NCI-H146 treated with DMSO at 0.1 percent for 48 hours (cell line): ENCODE measurements around the gene AOX1.
"Not testable (repeated sequence)": the region's sequence is repeated elsewhere in the genome, so short reads cannot be mapped to it uniquely, and the experiment has no call there.

Experiments
- DNase-seq: peaks from one replicate; lab custom pipeline; 2025; ENCODE audit not compliant: unreplicated experiment; lab: John Stamatoyannopoulos, UW

Gene AOX1

GRCh38 chr2:200585730-200586643 lies at the start of gene AOX1:
TSS of gene AOX1 (plus strand) at chr2:200586014. CDS start at chr2:200586109, 95 bp downstream.
- DNase-seq: no peak

DNA sequence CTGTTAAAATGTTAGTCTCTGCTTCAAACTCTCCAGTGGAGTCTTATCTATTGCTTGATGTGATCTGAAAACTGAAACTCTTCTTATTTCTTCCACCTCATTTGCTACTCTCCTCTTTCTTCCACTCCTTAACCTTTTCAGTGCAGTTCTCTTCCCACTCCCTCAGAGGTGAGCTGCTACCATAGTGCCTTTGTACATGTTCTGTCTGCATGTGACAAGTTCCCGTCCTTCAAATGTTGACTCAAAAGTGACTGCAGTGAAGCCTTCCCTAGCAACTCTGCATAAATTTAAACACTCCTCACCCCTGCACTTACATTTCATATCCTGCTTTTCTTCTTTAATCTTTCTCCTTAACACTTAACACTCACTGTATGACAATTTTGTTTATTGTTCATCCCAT lies 47.7 kb upstream of the AOX1 start:
- DNase-seq: no peak

DNA sequence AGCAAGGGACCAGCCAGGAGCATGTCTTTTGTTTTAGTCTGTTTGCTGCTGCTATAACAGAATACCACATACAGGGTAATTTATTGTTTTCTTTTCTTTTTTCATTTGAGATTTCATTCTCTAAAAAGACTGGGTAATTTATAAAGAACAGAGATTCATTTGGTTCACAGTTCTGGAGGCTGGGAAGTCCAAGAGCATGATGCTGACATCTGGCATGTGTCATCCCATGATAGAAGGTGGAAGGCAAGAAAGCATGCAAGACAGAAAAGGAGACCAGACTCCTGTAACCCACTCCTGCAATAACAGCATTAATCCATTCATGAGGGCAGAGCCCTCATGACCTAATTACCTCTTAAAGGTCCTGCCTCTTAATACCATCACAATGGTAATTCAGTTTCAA lies 45.0 kb upstream of the AOX1 start:
- no peak for DNase-seq

GRCh38 chr2:200566596-200566995 lies 19.2 kb upstream of the AOX1 start:
- DNase-seq: not testable (repeated sequence)

- DNase-seq: no peak
Measured at GRCh38 chr2:200567932-200568331, 17.9 kb upstream of the AOX1 start.

- no peak for DNase-seq
Measured at GRCh38 chr2:200575957-200576356, 9.9 kb upstream of the AOX1 start.

DNA sequence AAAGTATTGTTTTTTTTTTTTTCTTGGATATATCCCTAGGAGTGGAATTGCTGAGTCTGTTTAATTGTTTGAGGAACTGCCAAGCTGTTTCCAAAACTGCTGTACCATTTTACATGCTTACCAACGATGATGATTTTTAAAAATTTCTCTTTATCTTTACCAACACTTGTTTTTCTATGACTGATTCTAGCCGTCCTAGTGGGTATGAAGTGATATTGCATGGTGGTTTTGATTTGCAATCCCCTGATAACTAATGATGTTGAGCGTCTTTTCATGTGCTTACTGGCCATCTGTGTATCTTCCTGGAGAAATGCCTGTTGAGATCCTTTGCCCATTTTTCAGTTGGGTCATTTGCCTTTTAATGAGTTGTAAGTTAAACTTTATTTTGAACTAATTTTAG lies 8.8 kb upstream of the AOX1 start:
- no peak for DNase-seq

DNA sequence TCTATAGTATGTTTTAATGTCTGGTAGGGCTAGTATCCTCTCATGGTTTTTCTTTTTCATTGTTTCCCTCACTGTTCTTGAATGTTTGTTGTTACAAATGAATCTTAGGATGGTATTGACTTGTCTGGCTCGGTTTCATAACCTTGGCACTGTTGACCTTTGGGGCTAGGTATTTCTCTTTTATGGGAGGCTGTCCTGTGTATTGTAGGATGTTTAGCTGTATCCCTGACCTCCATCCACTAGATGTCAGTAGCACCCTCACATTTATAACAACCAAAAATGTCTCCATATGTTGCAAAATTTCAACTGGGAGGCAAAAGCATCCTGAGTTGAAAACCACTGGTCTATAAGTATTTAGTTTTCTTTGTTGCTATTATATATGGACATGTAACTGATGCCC lies 7.0 kb upstream of the AOX1 start:
- DNase-seq: no peak

- DNase-seq: no peak
Measured at GRCh38 chr2:200584639-200585038, 1.2 kb upstream of the AOX1 start.

- DNase-seq: no peak
Measured at GRCh38 chr2:200585340-200585729, 479 bp upstream of the AOX1 start.

DNA sequence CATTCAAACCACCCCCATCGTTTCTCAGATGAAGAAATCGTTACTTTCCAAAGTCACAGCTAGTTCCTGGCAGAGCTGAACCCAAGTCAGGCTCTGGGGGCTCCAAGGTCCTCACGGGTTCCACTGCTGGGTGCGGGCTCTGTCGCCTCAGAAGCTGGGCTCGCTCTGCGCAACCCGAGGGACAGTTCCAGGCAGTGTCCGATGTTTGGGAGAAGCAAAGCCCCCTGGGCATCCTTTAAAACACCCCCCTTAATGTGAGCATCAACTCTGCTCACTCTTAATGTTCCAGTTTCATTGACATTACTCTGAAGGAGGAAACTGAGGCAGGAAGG lies 796 bp downstream of the AOX1 start:
- DNase-seq: no peak

- no peak for DNase-seq
Measured at GRCh38 chr2:200587007-200587616, 1.3 kb downstream of the AOX1 start.

GRCh38 chr2:200588076-200588678 lies 2.4 kb downstream of the AOX1 start:
- DNase-seq: no peak

DNA sequence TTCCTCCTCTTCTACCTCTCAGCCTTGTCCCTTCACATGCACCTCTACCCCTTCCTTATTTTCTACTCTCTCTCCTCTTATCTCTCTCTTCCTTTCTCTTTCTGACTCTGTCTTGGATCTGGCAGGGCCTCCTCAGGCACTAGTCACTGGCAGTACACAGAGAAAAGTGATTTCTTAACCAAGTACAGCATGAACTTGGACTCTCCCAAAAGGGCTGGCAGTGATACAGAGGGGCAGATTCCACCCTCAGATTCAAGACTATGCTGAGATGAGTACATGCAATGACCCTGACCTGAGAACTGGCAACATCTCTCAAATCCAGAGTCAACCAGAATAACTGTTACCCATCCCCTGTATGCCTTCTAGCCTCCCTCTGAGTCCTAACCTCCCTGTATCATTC lies 4.3 kb downstream of the AOX1 start:
- DNase-seq: no peak

- DNase-seq: no peak
Measured at GRCh38 chr2:200591308-200591707, 5.5 kb downstream of the AOX1 start.

DNA sequence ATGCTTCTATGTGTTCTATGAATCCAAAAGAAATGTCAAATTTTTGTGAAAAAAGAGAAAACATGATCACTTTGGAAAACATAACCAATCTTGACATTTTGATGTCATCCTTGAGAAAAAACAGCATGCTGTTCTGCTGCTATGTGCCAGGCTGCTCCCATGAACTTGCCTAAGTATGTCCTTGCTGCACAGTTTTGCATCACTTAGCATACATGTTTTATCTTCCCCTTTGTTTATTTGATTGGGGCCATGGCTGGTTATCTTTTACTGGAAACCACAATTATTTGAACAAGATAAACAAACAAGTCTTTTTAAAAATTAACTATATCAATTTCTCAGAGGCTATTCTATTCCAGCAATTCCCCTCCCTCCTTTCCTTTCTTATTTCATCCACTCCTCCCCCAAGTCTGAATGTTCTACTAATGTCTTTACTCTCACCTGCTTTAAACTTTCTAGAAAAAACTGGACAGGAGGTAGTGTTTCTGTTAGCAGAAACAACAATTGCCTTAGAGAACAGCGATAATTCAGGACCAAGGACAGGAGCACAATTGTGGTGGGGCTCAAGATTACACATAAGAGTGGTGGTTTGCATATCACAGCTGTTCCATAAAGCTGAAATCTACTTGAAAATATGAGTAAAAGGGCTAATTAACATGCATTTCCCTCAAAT lies 6.7 kb downstream of the AOX1 start:
- no peak for DNase-seq

DNA sequence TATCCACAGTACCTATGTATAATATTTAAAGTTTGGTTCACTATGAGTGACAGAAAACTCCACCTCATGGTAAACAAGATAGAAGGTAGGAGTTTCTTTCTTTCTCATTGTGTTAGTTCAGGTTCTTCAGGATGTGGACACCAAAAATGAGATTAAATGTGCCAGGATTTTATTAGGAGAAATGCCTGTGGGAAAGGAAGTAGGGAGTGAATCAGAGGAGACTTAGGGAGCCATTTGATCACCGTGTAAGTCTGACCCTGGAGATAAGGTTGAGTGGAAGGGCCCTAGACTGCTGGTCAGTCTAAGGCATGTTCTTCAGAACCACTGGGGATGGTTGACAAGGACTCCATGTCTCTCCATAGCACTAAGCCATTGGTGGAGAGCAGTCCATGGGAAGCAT lies 8.1 kb downstream of the AOX1 start:
- DNase-seq: no peak

DNA sequence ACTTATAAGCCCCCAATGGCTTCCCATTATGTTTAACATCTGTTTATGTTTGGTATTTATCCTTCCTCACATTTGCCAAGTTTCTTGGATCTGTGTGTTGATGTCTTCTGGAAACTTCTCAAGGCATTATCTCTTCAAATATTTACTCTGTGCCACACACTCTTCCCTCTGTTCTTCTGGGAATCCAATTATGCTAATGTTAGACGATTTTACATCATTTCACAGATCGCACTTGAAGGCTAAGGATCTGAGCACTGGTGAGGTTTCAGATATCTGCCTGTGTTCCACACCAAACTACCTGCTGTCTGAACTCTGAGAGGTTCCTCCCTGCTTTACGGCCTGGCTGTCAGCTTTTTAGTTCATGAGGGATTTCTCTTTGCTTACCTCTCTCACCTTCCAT lies 10.1 kb downstream of the AOX1 start:
- DNase-seq: no peak

GRCh38 chr2:200596774-200597570 lies 11.2 kb downstream of the AOX1 start:
- DNase-seq: no peak

DNA sequence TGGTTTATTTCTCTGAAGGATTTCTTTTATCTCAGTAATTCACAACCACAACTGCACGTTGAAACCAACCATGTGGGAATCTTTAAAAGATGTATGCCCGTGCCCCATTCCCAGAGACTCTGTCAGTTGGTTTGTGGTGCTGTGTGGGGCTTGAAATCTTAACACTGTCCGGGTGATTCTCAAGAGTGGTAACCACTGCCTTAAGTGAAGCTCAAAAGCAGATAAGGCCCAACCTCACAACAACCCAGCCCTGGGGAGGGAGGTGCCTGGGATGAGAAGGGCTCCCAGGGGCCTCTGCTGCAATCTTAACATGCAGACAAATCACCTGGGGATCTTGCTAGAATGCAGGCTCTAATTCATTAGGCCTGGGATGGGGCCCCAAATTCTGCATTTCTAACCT lies 13.4 kb downstream of the AOX1 start:
- no peak for DNase-seq
